ENCODE data around the gene CUEDC2. TPM values are rescaled to one million over a fixed set of nuclear protein-coding genes. Genes with fewer than 3 reads are reported as not detected.

The CUEDC2 gene
- total RNA-seq, 2 experiments from 2014 or later: 60.9 to 64.5 TPM

DNA sequence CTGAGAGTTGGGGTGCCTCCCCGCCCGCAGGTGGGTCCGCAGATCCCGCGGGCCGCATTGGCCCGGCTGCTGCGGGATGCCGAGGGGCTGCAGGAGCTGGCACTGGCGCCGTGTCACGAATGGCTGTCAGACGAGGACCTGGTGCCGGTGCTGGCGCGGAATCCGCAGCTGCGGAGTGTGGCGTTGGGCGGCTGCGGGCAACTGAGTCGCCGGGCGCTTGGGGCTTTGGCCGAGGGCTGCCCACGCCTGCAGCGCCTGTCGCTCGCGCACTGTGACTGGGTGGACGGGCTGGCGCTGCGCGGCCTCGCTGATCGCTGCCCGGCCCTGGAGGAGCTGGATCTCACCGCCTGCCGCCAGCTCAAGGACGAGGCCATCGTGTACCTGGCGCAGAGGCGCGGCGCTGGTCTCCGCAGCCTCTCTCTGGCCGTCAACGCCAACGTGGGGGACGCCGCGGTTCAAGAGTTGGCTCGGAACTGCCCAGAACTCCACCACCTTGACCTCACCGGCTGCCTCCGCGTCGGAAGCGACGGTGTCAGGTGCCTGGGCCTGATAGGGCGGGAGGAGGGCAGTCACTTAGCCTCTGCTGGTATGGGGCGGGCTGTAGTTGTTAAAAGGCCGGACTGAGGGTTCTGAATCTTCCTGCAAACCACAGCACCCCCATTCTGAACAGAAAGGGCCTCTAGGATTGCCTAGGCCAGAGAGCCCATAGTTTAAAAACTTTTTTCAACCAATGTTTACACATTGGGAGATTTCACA lies 10.4 kb downstream of the CUEDC2 start:
- Mint-ChIP-seq H3K4me1 (peaks cover 40% of the 10 kb centered on the region), H3K27ac (peak overlapping the region; percentile 90)

GRCh38 chr10:102421507-102421756 lies 10.9 kb downstream of the CUEDC2 start:
- ChIA-PET CTCF (interaction anchor here (0.8 to 6.6 kb wide), 16 partner anchors 11 to 191 kb away, joined by 3 to 58 read pairs (median 6); partner anchors contain the start of genes ACTR1A, C10orf95, CUEDC2 and SUFU), POLR2A (interaction anchor here (1.0 to 7.0 kb wide), 15 partner anchors 8 to 269 kb away, joined by 3 to 80 read pairs (median 18); partner anchors contain the start of genes ACTR1A, C10orf95, CUEDC2 and NFKB2)
- peaks cover 9% of the 10 kb centered on the region for H3K36me3 Mint-ChIP-seq (ENCODE audit: low read depth)
- H3K9me3 Mint-ChIP-seq: no peaks in the 10 kb centered on the region
- no peak for DNase-seq
- H3K27me3 Mint-ChIP-seq: peaks cover 18% of the 10 kb centered on the region
- peak overlapping the region; percentile 87 for H3K4me3 Mint-ChIP-seq
- H3K27ac Mint-ChIP-seq: peak overlapping the region; percentile 90
- H3K4me1 Mint-ChIP-seq: peaks cover 40% of the 10 kb centered on the region

More for the DNA sequence above, 10.4 kb downstream of the CUEDC2 start:
- Mint-ChIP-seq H3K27me3 (peaks cover 18% of the 10 kb centered on the region), H3K4me3 (peak overlapping the region; percentile 87), H3K9me3 (no peaks in the 10 kb centered on the region), H3K36me3 (ENCODE audit: low read depth) (peaks cover 9% of the 10 kb centered on the region)
- ChIA-PET CTCF (interaction anchor here (0.8 to 6.6 kb wide), 16 partner anchors 10 to 191 kb away, joined by 3 to 58 read pairs (median 8); partner anchors contain the start of genes ACTR1A, C10orf95, CUEDC2 and SUFU), POLR2A (interaction anchor here (1.0 to 7.0 kb wide), 14 partner anchors 9 to 270 kb away, joined by 3 to 80 read pairs (median 18); partner anchors contain the start of genes ACTR1A, C10orf95, CUEDC2 and NFKB2)
- DNase-seq: peak; percentile 45

DNA sequence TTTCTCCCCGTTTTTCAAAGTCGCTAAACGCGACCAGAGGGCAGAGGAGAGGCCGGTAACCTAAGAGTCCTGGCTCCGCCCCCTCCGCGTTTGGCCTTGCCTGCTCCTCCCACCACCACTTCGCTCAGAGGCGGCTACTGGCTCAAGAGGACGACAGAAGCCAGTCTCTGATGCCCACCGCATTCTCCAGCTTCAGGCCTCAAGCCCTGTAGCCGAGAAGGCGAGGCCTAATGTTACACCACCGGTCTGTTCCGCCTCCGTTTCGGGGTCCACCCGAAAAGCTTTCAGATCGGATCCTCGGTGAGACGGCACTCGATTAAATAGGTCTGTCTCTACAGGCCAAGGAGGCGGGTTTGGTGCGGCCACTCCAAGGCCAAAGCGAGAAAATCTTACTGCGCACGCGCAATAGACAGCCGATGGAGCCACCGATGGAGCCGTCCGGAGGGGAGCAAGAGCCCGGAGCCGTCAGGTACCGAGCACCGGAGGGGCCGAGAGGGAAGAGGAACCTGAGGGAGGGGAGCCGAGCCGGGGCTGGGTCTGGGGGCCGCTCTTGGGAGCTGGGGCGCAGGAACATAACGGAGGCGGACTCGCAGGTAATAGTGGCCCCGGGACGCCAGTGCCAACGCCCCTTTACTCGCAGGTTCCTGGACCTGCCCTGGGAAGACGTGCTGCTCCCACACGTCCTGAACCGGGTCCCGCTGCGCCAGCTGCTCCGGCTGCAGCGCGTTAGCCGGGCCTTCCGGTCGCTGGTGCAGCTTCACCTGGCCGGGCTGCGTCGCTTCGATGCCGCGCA lies 11.5 kb downstream of the CUEDC2 start, which contains the start of gene FBXL15:
FBXL15 (plus strand) TSS at position 123 of the 793 bp plus-strand sequence; CDS start at position 417, 294 bp downstream.
- peak; percentile 97 for DNase-seq
- ChIA-PET POLR2A (interaction anchor here (0.5 to 7.0 kb wide), 21 partner anchors 8 to 268 kb away, joined by 3 to 80 read pairs (median 8); partner anchors contain the start of genes ACTR1A, C10orf95, CUEDC2 and GBF1), CTCF (interaction anchor here (0.8 to 6.6 kb wide), 16 partner anchors 12 to 251 kb away, joined by 3 to 58 read pairs (median 6); partner anchors contain the start of genes ACTR1A, C10orf95, CUEDC2 and SUFU)
- peaks cover 9% of the 10 kb centered on the region for H3K36me3 Mint-ChIP-seq (ENCODE audit: low read depth)
- peak within 1 kb of the TSS; percentile 87 for H3K4me3 Mint-ChIP-seq
- H3K27ac Mint-ChIP-seq: peak within 1 kb of the TSS; percentile 90
- peaks cover 40% of the 10 kb centered on the region for H3K4me1 Mint-ChIP-seq
- H3K9me3 Mint-ChIP-seq: no peaks in the 10 kb centered on the region
- H3K27me3 Mint-ChIP-seq: peaks cover 18% of the 10 kb centered on the region

DNA sequence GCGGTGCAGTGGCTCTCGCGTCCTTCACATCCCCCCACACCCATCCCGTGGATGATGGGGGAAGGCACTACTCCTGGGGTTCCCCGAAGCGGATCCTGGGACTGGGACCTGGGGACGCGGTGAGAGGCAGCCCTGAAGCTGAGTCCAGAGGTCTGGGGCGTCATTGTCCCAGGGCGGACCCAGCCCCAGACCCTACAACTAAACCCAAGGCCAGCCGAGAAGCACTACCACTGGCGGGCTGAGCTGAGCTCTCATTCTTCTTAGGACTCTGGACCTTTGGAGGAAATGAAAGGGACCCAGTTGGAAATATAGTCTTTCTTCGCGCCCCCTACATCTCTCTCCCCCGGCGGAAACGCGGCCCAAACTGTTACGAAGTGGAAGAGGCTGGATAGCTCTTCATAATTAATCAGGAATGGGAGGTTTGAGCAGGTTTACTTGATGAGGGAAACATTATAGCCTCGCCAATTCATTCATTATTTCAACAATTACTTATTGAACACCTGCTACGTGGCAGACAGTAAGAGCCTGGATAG lies 12.1 kb downstream of the CUEDC2 start:
- CTCF ChIA-PET: interaction anchor here (0.7 to 6.6 kb wide), 15 partner anchors 10 to 251 kb away, joined by 3 to 58 read pairs (median 7); partner anchors contain the start of genes ACTR1A, C10orf95, CUEDC2 and SUFU
- Mint-ChIP-seq H3K4me3 (peak overlapping the region; percentile 87), H3K4me1 (peaks cover 40% of the 10 kb centered on the region), H3K27me3 (peaks cover 18% of the 10 kb centered on the region), H3K9me3 (no peaks in the 10 kb centered on the region), H3K36me3 (ENCODE audit: low read depth) (peaks cover 9% of the 10 kb centered on the region), H3K27ac (peak overlapping the region; percentile 90)
- no peak for DNase-seq
- POLR2A ChIA-PET: interaction anchor here (0.5 to 7.0 kb wide), 19 partner anchors 10 to 268 kb away, joined by 3 to 80 read pairs (median 7); partner anchors contain the start of genes C10orf95, CUEDC2, GBF1 and NFKB2

- peak; percentile 77 for DNase-seq
- ChIA-PET CTCF (interaction anchor here (0.7 to 6.6 kb wide), 12 partner anchors 9 to 250 kb away, joined by 3 to 58 read pairs (median 12); partner anchors contain the start of genes ACTR1A, C10orf95, CUEDC2 and SUFU), POLR2A (interaction anchor here (0.6 to 7.0 kb wide), 13 partner anchors 10 to 267 kb away, joined by 3 to 80 read pairs (median 18); partner anchors contain the start of genes C10orf95, CUEDC2, NFKB2 and NOLC1)
- peaks cover 19% of the 10 kb centered on the region for H3K27me3 Mint-ChIP-seq
- peaks cover 9% of the 10 kb centered on the region for H3K36me3 Mint-ChIP-seq (ENCODE audit: low read depth)
- no peaks in the 10 kb centered on the region for H3K9me3 Mint-ChIP-seq
- peak overlapping the region; percentile 87 for H3K4me3 Mint-ChIP-seq
- H3K4me1 Mint-ChIP-seq: peaks cover 40% of the 10 kb centered on the region
- H3K27ac Mint-ChIP-seq: no peak overlapping the region
Observed at GRCh38 chr10:102419269-102420180, 12.8 kb downstream of the CUEDC2 start.

DNA sequence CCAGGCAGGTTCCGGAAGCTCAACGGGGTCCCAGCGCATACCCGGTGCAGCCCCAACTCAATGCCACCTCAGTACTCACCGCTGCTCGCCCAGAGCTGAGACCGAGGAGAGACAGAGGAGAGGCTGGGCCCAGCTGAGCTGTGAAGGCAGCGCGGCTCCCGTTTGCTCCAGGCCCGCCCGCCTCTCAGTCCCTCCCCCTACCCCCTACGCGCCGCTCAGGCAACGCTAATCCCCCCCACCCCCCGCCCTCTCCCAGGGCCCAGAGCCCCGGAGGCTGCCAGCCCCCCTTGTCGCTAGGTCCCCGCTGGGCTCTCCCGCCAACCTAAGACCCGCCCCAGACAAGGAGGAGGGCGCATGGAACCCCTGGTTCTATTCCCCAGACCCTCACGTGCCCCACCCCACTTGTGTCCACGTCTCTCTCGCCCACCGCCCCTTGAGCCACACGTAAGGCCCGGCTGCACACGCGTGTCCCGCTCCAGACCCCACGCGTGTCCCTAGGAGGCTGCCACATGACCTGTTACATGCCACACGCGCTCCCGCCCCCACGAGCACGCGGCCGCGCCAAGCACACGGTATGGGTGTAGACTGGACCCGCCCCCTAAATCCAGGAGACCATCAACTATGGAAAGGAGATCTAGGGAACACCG lies 13.6 kb downstream of the CUEDC2 start, which contains the start of gene PSD:
PSD (minus strand) TSS at position 164 of the 647 bp plus-strand sequence. CDS start 1,747 bp downstream, outside the sequence.
- no peaks in the 10 kb centered on the region for H3K9me3 Mint-ChIP-seq
- DNase-seq: no peak
- ChIA-PET CTCF (no interaction called here), POLR2A (interaction anchor here (1.1 kb wide), 1 partner anchor 13 kb away, joined by 3 read pairs; the partner anchor contains the start of gene CUEDC2)
- H3K4me3 Mint-ChIP-seq: peak within 1 kb of the TSS; percentile 87
- peaks cover 9% of the 10 kb centered on the region for H3K36me3 Mint-ChIP-seq (ENCODE audit: low read depth)
- peaks cover 24% of the 10 kb centered on the region for H3K27me3 Mint-ChIP-seq
- no peak within 1 kb of the TSS for H3K27ac Mint-ChIP-seq
- H3K4me1 Mint-ChIP-seq: peaks cover 40% of the 10 kb centered on the region

DNA sequence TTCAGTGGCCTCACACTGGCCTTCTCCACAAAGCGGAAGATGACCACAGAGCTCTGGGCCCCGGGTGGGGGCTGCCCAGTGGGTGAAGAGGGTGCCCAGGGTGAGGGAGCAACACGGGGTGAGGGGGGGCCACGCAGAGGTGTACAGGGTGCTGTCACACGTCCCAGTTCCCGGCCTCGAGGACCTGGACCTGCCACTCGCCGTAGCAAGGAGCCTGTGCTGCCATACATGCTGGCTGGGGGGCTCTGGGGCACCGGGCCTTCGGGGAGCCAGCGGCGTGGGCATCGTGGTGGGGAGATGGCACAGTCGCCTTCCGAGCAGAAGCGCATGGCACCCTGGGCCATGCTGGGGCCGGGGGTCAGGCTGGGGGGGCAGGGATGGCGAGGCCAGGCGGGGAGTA lies 15.7 kb downstream of the CUEDC2 start:
- H3K27me3 Mint-ChIP-seq: peaks cover 27% of the 10 kb centered on the region
- peaks cover 36% of the 10 kb centered on the region for H3K4me1 Mint-ChIP-seq
- POLR2A ChIA-PET: no interaction called here
- peaks cover 2% of the 10 kb centered on the region for H3K36me3 Mint-ChIP-seq (ENCODE audit: low read depth)
- CTCF ChIA-PET: no interaction called here
- no peak overlapping the region for H3K4me3 Mint-ChIP-seq
- H3K27ac Mint-ChIP-seq: no peak overlapping the region
- H3K9me3 Mint-ChIP-seq: no peaks in the 10 kb centered on the region
- DNase-seq: no peak

DNA sequence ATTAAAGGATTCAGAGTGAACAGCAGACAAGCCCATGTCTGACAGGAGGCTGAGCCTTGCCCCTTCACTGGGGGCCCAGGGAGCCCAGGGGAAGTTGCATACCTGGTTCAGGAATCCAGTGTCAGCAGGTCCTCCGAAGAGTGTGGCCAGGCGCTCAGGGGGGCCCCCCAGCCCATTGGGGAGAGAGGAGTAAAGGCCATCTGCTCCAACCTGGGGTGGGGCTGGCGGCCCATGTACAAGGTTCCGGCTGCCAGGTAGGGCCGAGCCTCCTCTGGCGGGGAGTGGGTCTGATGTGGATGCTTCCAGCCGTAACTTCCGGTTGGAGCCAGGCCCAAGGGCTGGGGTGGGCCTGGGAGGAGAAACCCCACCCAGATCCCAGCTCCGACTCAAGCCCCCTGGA lies 16.1 kb downstream of the CUEDC2 start:
- no peak for DNase-seq
- Mint-ChIP-seq H3K9me3 (no peaks in the 10 kb centered on the region), H3K4me1 (peaks cover 38% of the 10 kb centered on the region), H3K36me3 (ENCODE audit: low read depth) (peaks cover 2% of the 10 kb centered on the region), H3K27me3 (peaks cover 31% of the 10 kb centered on the region), H3K4me3 (no peak overlapping the region), H3K27ac (no peak overlapping the region)
- ChIA-PET CTCF (interaction anchor here (1.7 kb wide), 1 partner anchor 186 kb away, joined by 5 read pairs; no protein-coding TSS in a partner anchor), POLR2A (no interaction called here)

- Mint-ChIP-seq H3K27ac (no peak overlapping the region), H3K27me3 (peaks cover 44% of the 10 kb centered on the region), H3K9me3 (no peaks in the 10 kb centered on the region), H3K4me3 (no peak overlapping the region), H3K36me3 (ENCODE audit: low read depth) (peaks cover 2% of the 10 kb centered on the region), H3K4me1 (peaks cover 34% of the 10 kb centered on the region)
- POLR2A ChIA-PET: interaction anchor here (1.0 to 3.0 kb wide), 3 partner anchors 7 to 20 kb away, joined by 3 to 14 read pairs (median 11); partner anchors contain the start of gene NFKB2
- no peak for DNase-seq
- CTCF ChIA-PET: interaction anchor here (1.2 to 1.7 kb wide), 3 partner anchors 11 to 185 kb away, joined by 3 to 8 read pairs (median 5); no protein-coding TSS in a partner anchor
Observed at GRCh38 chr10:102414749-102415148, 17.6 kb downstream of the CUEDC2 start.

GRCh38 chr10:102413806-102414561 lies 18.4 kb downstream of the CUEDC2 start:
- H3K4me1 Mint-ChIP-seq: peaks cover 30% of the 10 kb centered on the region
- ChIA-PET CTCF (no interaction called here), POLR2A (interaction anchor here (1.0 to 3.0 kb wide), 5 partner anchors 8 to 37 kb away, joined by 3 to 14 read pairs (median 8); partner anchors contain the start of genes C10orf95 and NFKB2)
- no peak overlapping the region for H3K27ac Mint-ChIP-seq
- H3K36me3 Mint-ChIP-seq (ENCODE audit: low read depth): peaks cover 5% of the 10 kb centered on the region
- H3K27me3 Mint-ChIP-seq: peaks cover 48% of the 10 kb centered on the region
- DNase-seq: no peak
- no peak overlapping the region for H3K4me3 Mint-ChIP-seq
- no peaks in the 10 kb centered on the region for H3K9me3 Mint-ChIP-seq

Data from activated CD4-positive, alpha-beta memory T cell treated with anti-CD3 and anti-CD28 coated beads, Interleukin-2, amount 10 ng/mL, durations not matched to agents 7 days and 5 days (primary cell).